Right forelimb (tissue), 1 donor: Measurements from ENCODE around the gene OLFM4.
"Not testable (repeated sequence)": the region's sequence is repeated elsewhere in the genome, so short reads cannot be mapped to it uniquely, and the experiment has no call there.

Source experiments
- DNase-seq: peaks from one replicate; pipeline ENCODE4 v3.0.0-alpha.2; 2018

The OLFM4 gene

DNA sequence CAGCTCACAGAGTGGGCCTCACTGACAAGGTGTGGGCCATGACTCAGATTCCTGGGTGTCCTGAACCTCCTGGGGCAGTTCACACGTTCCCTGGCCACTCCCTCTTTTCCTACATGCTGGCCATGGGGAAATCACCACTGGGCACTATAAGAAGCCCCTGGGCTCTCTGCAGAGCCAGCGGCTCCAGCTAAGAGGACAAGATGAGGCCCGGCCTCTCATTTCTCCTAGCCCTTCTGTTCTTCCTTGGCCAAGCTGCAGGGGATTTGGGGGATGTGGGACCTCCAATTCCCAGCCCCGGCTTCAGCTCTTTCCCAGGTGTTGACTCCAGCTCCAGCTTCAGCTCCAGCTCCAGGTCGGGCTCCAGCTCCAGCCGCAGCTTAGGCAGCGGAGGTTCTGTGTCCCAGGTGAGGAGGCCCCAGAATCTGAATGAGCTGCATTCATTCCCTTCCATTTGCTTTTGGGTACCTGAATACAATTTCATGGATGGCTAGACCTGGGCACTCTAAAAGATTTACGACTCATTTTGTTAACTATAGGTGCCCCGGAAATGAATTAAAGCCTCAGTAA, at the start of gene OLFM4:
OLFM4 (plus strand) TSS at position 177 of the 567 bp plus-strand sequence; CDS start at position 201, 24 bp downstream.
- DNase-seq = no peak

DNA sequence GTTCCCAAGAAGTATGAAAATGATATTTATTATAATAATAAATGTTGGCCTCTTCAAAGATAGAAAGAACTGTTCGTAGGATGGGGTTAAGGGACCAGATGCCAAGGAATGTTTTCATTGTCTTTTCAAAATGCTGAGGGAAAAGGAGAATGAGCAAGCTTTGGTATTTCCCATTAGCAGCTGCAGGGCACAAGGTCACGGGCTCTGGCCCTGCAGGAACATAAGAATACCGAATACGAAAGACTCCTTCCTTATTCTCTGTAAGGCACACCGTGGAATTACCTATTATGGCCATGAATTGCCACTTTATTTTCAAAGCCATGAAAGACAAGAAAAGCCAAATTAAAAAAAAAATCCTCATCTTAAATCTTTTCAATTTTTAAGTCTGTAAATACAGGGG, 49.6 kb upstream of the OLFM4 start:
- no peak for DNase-seq

DNA sequence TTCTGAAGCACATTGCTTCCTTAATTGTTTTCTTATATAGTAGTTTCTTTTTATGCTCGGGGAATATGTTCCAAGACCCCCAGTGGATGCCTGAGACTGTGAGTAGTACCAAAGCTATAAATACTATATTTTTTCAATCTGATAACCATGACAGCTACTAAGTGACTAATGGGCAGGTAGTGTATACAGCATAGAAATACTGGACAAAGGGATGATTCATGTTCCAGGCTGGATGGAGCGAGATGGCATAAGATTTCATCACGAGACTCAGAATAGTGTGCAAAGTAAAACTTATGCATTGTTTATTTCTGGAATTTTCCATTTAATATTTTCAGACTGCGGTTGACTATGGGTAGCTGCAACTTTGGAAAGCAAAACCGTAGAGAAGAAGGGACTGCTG, 47.9 kb upstream of the OLFM4 start:
- DNase-seq = no peak

GRCh38 chr13:52983836-52984235, 44.8 kb upstream of the OLFM4 start:
- DNase-seq = no peak

DNA sequence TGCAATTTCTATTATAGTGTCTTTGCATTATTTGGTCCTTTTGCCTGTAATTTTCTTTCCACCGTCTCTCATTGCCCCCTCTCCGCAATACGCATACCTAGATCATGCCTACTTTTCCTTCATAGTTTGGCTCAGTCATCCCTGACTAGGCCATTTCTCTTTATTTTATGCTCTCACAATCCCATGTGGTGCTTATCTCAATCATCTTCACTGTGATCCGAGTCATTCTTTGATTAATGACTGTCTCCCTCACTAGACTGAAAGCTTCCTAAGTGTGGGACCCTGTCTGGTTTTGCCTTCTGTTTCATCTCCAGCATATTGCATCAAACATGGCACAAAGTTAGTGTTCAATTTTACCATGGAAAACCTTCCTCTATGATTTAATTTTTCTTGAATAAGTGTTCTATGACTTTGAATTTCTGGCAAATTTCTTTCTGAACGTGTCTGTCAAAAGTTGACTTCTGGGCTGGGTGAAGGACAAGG, 43.7 kb upstream of the OLFM4 start:
- no peak for DNase-seq

GRCh38 chr13:52991344-52992020, 37.1 kb upstream of the OLFM4 start:
- no peak for DNase-seq

DNA sequence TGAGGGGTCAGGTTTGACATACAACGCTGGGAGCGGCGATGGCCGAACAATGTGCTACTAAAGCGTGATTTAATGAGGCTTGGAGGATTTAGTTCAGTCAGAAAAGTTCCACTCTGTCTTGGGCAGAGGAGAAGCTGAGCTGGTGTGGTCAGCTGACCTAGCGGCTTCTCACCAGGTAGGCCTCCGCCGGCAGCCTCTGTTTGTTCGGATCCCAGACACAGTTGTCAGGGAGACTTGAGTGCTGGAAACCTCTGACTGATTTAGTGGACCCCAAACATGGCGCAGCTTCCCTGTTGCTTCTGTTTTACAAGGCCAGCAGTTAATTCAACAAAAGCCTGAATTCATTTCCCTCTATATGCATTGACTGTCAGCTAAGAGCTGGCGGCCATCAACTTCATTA, 36.5 kb upstream of the OLFM4 start:
- DNase-seq = no peak

DNA sequence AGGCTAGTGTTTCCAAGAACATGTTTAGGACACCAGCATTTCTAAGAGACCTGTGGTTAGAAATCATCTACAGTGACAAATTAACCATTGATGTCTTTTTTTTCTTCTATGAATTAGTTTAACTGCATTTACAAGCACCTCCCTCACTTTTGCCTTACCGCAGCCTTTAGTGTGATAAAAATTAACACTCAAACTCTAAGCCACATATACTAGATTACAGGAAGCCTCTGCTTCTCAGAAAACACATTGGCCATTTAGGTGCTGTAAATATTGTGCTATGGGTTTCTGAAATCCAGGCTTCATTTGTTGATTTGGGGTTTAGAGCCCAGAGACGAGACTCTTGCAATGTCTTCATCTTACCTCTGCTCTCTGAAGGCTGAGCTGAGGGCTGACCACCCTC, 34.6 kb upstream of the OLFM4 start:
- no peak for DNase-seq

- DNase-seq = no peak
These were observed 33.7 kb upstream of the OLFM4 start for GRCh38 chr13:52994865-52995264.

DNA sequence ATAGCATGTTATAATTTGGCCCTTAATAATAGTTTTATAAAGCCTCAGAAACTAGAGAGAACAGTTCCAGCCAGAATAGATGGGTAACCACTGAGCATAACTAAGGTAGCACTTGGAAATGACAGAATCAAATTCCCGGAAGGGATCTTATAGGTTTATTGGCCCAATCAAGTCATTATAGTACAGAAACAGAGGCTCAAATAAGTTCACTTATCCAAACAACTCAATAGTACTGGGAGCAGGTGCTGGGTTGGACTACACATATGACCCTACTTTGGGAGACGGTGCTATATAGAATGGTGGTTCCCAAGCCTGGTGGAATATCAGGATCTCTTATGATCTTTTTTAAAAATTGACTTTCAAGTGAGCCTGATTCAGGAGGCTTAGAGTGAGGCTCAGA, 32.7 kb upstream of the OLFM4 start:
- DNase-seq = no peak

DNA sequence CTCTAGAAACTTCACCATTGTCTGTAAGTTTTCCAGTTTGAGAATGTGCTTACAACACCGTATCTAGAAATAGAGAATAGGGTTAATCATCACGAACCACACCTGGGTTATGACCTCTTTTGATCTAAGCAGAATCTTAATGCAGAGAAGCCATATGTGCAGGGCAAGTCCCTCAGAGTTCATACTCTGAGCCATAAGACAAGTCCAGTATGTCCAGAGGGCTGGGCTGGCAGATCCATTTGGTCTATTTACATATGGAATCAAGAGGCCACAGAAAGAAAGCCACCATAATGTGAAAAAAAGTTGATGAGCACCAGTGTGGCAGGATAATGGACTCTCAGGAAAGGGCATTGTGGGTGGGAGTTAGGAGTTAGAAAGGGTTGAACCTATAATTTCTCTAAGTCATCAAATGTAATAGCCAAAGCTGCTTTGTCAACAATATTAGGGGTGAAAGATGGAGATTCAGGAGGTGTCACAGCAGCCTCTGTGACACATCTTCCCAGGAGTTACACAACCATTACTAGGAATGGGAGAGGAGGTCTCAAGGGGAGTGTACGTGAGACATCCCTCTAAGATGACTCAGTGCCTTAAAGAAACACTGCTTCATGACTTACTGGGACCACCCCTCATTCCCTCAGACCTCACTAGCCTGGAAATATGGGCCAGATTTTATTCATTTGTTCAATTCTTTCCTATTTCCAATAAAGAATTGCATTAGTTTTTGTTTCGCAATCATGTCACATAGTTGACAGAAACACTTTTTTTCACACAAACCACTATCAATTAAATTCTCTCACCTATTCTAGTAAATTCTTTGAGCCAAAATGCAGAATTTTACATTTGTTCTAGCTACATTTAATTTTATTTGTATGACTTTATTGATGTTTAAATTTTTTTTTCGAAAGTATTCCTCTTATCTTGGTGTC, 30.4 kb upstream of the OLFM4 start:
- no peak for DNase-seq

GRCh38 chr13:52999093-52999696, 29.4 kb upstream of the OLFM4 start:
- DNase-seq = no peak

DNA sequence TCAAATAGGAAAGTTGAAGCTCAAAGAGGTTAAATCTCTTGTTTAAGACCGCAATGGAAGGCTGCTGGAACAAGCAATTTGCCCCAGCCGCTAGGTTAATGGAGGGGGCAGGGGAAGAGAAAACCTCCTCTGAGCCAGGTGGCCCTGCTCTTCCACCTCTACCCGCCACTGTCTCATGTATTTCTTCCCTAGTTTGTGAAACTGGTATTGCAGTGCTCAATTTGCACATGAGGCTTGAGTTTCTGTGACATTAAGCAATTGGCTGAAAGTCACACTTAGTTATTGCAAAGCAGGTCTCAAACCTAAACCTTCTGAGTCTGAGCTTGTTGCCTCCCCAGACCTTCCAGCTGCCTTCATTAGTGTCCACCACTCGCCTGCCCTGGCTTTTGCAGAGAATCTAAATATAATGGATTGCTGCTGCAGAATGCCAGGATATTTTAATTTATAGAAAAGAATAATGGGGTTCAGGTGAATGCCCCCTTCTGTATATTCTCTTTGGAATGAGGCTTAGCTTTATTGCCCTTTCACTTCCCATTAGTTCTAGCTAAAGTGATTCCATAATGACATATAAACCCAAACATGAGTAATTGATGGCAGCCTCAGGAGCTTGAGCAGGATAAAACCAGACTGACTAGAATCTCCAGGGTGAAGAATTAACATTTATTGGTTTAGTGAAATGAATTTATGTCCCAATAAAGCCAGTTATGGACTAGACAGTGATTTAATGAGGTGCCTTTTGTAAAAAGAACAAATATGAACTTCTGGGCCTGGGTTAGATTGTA, 27.0 kb upstream of the OLFM4 start:
- no peak for DNase-seq

GRCh38 chr13:53004573-53004972, 24.0 kb upstream of the OLFM4 start:
- no peak for DNase-seq

GRCh38 chr13:53005626-53006025, 23.0 kb upstream of the OLFM4 start:
- no peak for DNase-seq

DNA sequence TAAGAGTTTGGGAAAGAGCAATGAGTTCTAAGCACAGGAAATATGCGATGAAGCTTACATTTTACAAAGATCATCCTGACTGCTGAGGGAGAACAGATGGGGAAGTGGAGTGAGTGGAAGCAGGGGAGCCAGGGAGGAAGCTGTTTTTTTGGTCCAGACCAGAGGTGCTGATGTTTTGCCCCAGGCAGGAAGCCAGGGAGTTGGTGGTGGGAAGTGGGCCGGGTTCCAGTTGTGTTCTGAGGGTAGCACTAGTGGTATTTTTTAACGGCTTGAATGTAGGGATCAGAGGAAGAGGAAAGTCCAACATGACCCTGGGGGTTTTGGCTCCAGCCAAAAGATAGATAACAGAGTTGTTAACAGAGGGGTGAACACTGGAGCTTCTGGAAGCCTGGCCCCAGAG, 20.7 kb upstream of the OLFM4 start:
- no peak for DNase-seq

GRCh38 chr13:53010374-53011105, 18.1 kb upstream of the OLFM4 start:
- no peak for DNase-seq

DNA sequence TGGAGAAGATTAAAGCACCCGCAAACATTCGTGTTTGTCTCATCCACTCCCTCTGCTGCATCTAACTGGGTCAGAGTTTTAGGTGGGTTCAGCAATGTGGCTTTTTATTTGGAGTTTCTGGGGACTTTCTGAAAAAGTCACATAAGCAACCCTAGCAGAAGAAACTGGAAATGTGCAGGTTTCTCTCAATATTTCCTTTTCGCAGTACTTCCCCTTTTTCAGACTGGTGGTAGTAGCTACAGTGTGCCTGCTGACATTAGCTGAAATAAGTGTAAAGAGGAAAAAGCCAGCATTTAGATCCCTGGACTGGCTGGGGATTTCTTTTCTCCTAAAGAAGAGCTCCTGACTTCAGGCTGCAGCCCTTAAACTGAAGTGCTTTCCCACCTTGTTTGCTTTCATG, 15.9 kb upstream of the OLFM4 start:
- DNase-seq = no peak

DNA sequence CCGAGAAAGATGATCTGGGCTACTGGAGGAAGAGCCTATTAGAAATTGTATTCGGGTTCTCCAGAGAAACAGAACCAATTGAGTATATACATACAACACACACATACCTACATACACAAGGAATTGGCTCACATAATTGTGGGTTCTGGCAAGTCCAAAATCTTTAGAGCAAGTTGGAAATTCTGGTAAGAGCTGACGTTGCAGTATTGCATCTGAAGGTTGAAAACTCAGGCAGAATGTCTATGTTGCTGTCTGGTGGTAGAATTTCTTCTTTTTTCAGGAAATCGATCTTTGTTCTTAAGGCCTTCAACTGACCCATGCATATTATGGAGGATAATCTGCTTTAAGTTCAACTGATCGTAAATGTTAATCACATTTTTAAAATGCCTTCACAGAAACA, 15.5 kb upstream of the OLFM4 start:
- no peak for DNase-seq

DNA sequence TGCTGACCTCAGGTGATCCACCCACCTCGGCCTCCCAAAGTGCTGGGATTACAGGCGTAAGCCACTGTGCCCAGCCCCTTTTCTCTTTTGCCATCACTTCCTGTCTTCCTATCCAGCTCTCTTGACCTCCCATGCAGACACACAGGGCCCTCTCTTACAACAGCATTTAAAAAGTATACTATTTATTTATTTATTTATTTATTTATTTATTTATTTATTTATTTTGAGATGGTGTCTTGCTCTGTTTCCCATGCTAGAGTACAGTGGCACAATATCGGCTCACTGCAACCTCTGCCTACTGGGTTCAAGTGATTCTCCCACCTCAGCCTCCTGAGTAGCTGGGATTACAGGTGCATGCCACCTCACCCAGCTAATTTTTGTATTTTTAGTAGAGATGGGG, 14.6 kb upstream of the OLFM4 start:
- not testable (repeated sequence) for DNase-seq

- no peak for DNase-seq
These were observed 13.8 kb upstream of the OLFM4 start for GRCh38 chr13:53014495-53015443.
